ENCODE results near the gene TRIM58. TPM values are rescaled to one million over a fixed set of nuclear protein-coding genes. Genes with fewer than 3 reads are reported as not detected.

The TRIM58 gene
- polyA plus RNA-seq, 1 donor (not counting 4 experiments of a cell fraction or from before 2014, with no cell fraction given), result 0.14 TPM

DNA sequence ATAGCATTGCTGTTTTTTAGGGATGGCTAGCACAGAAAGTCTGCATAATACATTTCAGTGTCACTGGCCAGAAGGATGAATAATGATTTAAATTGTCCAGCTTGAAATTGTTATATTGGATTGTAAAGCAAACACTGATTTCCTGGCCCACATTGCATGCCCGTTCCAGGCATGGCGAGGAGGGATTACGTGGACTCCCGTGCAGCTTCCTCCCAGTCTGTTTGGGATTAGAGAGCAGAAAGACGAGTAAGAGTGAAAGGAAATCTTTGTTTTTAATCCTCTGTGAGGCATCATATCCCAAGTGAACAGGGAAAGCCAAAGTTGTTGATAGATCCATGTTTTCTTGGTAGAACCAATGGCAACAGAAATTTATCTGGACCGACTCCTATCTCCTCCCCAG lies 8.4 kb downstream of the TRIM58 start:
- DNase-seq (ENCODE audit: low read depth, low spot score), result no peak
- TF ChIP-seq, protein P1, sequence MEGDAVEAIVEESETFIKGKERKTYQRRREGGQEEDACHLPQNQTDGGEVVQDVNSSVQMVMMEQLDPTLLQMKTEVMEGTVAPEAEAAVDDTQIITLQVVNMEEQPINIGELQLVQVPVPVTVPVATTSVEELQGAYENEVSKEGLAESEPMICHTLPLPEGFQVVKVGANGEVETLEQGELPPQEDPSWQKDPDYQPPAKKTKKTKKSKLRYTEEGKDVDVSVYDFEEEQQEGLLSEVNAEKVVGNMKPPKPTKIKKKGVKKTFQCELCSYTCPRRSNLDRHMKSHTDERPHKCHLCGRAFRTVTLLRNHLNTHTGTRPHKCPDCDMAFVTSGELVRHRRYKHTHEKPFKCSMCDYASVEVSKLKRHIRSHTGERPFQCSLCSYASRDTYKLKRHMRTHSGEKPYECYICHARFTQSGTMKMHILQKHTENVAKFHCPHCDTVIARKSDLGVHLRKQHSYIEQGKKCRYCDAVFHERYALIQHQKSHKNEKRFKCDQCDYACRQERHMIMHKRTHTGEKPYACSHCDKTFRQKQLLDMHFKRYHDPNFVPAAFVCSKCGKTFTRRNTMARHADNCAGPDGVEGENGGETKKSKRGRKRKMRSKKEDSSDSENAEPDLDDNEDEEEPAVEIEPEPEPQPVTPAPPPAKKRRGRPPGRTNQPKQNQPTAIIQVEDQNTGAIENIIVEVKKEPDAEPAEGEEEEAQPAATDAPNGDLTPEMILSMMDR (optimal IDR thresholded peaks at IDR 0.05 in 1 of 3, IDR thresholded peaks at IDR 0.05 in 1 of 3, conservative IDR thresholded peaks at IDR 0.05 in 1 of 3; ENCODE audit: extremely low read depth in 1 of 3, insufficient read depth in 2 of 3, low read length in 3 of 3), result no peak
- Histone ChIP-seq H2AFZ (ENCODE audit: control insufficient read depth, low read length) (no peak overlapping the region), H3K36me3 (ENCODE audit: control insufficient read depth in 2 of 2, extremely low read depth in 1 of 2, insufficient read depth in 2 of 2, low read length in 2 of 2) (no peaks in the 10 kb centered on the region), H3K4me1 (ENCODE audit: control insufficient read depth, extremely low read depth, insufficient read depth, low read length) (no peaks in the 10 kb centered on the region), H4K20me1 (ENCODE audit: control insufficient read depth, extremely low read depth, insufficient read depth, low read length) (no peaks in the 10 kb centered on the region), H3K27me3 (ENCODE audit: control insufficient read depth, extremely low read depth, insufficient read depth, low read length) (no peaks in the 10 kb centered on the region), H3K4me3 (ENCODE audit: control insufficient read depth in 2 of 3, extremely low read depth in 1 of 3, insufficient read depth in 2 of 3, low read depth in 1 of 3, low read length in 3 of 3) (no peak overlapping the region), H3K9me1 (ENCODE audit: control insufficient read depth, extremely low read depth, insufficient read depth, low read length) (no peaks in the 10 kb centered on the region), H3K9ac (ENCODE audit: control insufficient read depth, extremely low read depth, insufficient read depth, low read length) (no peak overlapping the region), H3K9me3 (ENCODE audit: control insufficient read depth, low read depth, low read length) (no peaks in the 10 kb centered on the region), H3K79me2 (ENCODE audit: control insufficient read depth, insufficient read depth, low read length) (no peaks in the 10 kb centered on the region), H3K4me2 (ENCODE audit: control insufficient read depth, extremely low read depth, insufficient read depth, low read depth, low read length) (no peak overlapping the region), H3K27ac (ENCODE audit: control insufficient read depth, insufficient read depth, low read length) (no peak overlapping the region)
- dilution Hi-C loops (cut with MboI; ENCODE audit: extremely low pct_ligation_motif_present, low sequenced_read_pairs), result no loop called here
- FAIRE-seq, result no peak

DNA sequence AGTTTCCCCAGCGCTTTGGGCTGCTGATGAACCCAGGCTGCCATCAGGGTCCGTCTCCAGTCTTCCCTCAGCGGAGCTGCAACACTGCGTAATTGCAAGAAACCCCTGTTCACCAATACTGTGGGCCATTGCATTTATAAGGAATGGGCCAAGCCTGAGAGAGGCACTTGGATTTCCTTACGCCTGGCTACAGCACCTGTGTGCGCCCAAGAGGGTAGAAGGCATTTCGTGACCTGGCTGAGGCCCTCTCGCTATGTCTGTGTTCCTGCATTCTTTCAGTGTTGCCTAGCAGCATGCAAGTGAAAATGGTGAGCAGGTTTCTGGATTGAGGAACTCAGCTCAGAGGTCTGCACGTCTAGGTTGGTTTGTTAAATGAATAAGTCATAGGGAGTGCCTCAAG lies 26.4 kb downstream of the TRIM58 start:
- H3K27me3 ChIP-seq (ENCODE audit: control insufficient read depth, extremely low read depth, insufficient read depth, low read length), result no peaks in the 10 kb centered on the region
- FAIRE-seq (no peak), DNase-seq (ENCODE audit: low read depth, low spot score) (no peak)
- no peaks in the 10 kb centered on the region for H3K9me1 ChIP-seq (ENCODE audit: control insufficient read depth, extremely low read depth, insufficient read depth, low read length)
- TF ChIP-seq, protein P1 (optimal IDR thresholded peaks at IDR 0.05 in 1 of 3, IDR thresholded peaks at IDR 0.05 in 1 of 3, conservative IDR thresholded peaks at IDR 0.05 in 1 of 3; ENCODE audit: extremely low read depth in 1 of 3, insufficient read depth in 2 of 3, low read length in 3 of 3), result no peak
- no peak for TF ChIP-seq EZH2 (IDR thresholded peaks at IDR 0.05; ENCODE audit: low read length)
- no peak overlapping the region for H3K4me2 ChIP-seq (ENCODE audit: control insufficient read depth, extremely low read depth, insufficient read depth, low read depth, low read length)
- H3K4me3 ChIP-seq (ENCODE audit: control insufficient read depth in 2 of 3, extremely low read depth in 1 of 3, insufficient read depth in 2 of 3, low read depth in 1 of 3, low read length in 3 of 3), result no peak overlapping the region
- no peak overlapping the region for H3K9ac ChIP-seq (ENCODE audit: control insufficient read depth, extremely low read depth, insufficient read depth, low read length)
- H3K9me3 ChIP-seq (ENCODE audit: control insufficient read depth, low read depth, low read length), result no peaks in the 10 kb centered on the region
- no peak overlapping the region for H2AFZ ChIP-seq (ENCODE audit: control insufficient read depth, low read length)
- H3K27ac ChIP-seq (ENCODE audit: control insufficient read depth, insufficient read depth, low read length), result no peak overlapping the region
- H4K20me1 ChIP-seq (ENCODE audit: control insufficient read depth, extremely low read depth, insufficient read depth, low read length), result no peaks in the 10 kb centered on the region
- no peaks in the 10 kb centered on the region for H3K36me3 ChIP-seq (ENCODE audit: control insufficient read depth in 2 of 2, extremely low read depth in 1 of 2, insufficient read depth in 2 of 2, low read length in 2 of 2)
- H3K4me1 ChIP-seq (ENCODE audit: control insufficient read depth, extremely low read depth, insufficient read depth, low read length), result no peaks in the 10 kb centered on the region
- H3K79me2 ChIP-seq (ENCODE audit: control insufficient read depth, insufficient read depth, low read length), result no peaks in the 10 kb centered on the region
- dilution Hi-C loops (cut with MboI; ENCODE audit: extremely low pct_ligation_motif_present, low sequenced_read_pairs), result no loop called here
